Aorta (tissue), 5 donors: ENCODE data around the gene INSYN2B. TPM values are rescaled to one million over a fixed set of nuclear protein-coding genes. Genes with fewer than 3 reads are reported as not detected.

ENCODE experiments used
- ATAC-seq: fragments of 200-7000 bp; cut with Tn5 transposase; one replicate; pipeline ENCODE4 v1.9.1; 2022; ENCODE audit warnings: moderate library complexity; ENCODE audit not compliant: low FRiP score
- DNase-seq, 2 donors: peaks; one replicate each; pipeline ENCODE4 v3.0.0-alpha.2; 2020
- H3K27ac ChIP-seq, 2 donors: one replicate each; pipeline ENCODE4 v1.5.1; 2013; ENCODE audit warnings: low read length in 2 of 2, mild to moderate bottlenecking in 2 of 2, moderate library complexity in 2 of 2, control low read depth in 1 of 2, inconsistent platforms in 1 of 2, low read depth in 1 of 2
- H3K27me3 ChIP-seq, 2 donors: one replicate each; pipeline ENCODE4 v1.6.1; 2013; ENCODE audit warnings: control low read depth in 1 of 2, low read length in 1 of 2, mild to moderate bottlenecking in 1 of 2, moderate library complexity in 1 of 2; ENCODE audit not compliant: insufficient read depth in 2 of 2, control insufficient read depth in 1 of 2
- H3K36me3 ChIP-seq, 2 donors: one replicate each; pipeline ENCODE4 v1.6.1; 2013; ENCODE audit warnings: control low read depth in 1 of 2, low read length in 1 of 2, mild to moderate bottlenecking in 1 of 2; ENCODE audit not compliant: insufficient read depth in 2 of 2, control insufficient read depth in 1 of 2
- H3K4me1 ChIP-seq, 2 donors: one replicate each; pipeline ENCODE4 v1.6.1; 2013; ENCODE audit warnings: low read length in 2 of 2, control low read depth in 1 of 2, mild to moderate bottlenecking in 1 of 2, moderate library complexity in 1 of 2; ENCODE audit not compliant: insufficient read depth in 2 of 2, control insufficient read depth in 1 of 2
- H3K4me3 ChIP-seq, 2 donors: one replicate each; pipeline ENCODE4 v1.5.1; 2013; ENCODE audit warnings: low read length in 2 of 2, control low read depth in 1 of 2, mild to moderate bottlenecking in 1 of 2
- H3K9me3 ChIP-seq: one replicate; pipeline ENCODE4 v1.6.1; 2013; ENCODE audit warnings: mild to moderate bottlenecking, low read length; ENCODE audit not compliant: control insufficient read depth
- WGBS, 2 donors: extraction: QIAGEN DNeasy Blood & Tissue Kit; methylation state at CpG; one replicate each; pipeline ENCODE4 v1.1.7; 2013; 5-methylcytosine and 5-hydroxymethylcytosine counted together
- intact Hi-C, 2 donors: fragments of 100-400 bp; cut with DNase I; formaldehyde crosslinking; loops; one replicate each; pipeline versions ENCODE4 v1.14.2 to v1.15.0; 2022
- long read RNA-seq, 2 donors: library from polyadenylated mRNA; unstranded; transcript quantifications; one replicate each; pipeline ENCODE4 v2.0.0, GENCODE V29; 2020 to 2021
- polyA plus RNA-seq, 2 donors: library from polyadenylated mRNA; stranded (reverse); fragments of 200-250 nt; gene quantifications; one replicate each; pipeline ENCODE4 v1.2.3, GENCODE V29; 2013
- total RNA-seq, 2 donors: library from RNA; stranded (reverse); fragmentation: NEBNext Ultra II Directional; extraction: Animal tissue kit (Norgen Biotek cat#: 25700); gene quantifications; one replicate each; pipeline ENCODE4 v1.2.1, GENCODE V29; 2021
- donor health status: healthy with polysubstance abuse.
- donor health status: Bipolar disorder and iron deficiency.
- donor health status: DM: no; HTN: no; CAD: no.
- donor health status: DM: no; HTN: no; CAD: no.
- donor health status: DM: yes; HTN: yes; CAD: no.

Gene INSYN2B
- total RNA-seq: under 1 TPM in 1 of 2 donors, not detected in 1; 0.10 TPM
- polyA plus RNA-seq: not detected
- long read RNA-seq, donor 1, partial matches to known transcripts: 0 of 2 reads
- long read RNA-seq, donor 1, other reads (novel, unspliced or antisense): 2 of 2 reads
- long read RNA-seq, donor 2, partial matches to known transcripts: 0 of 6 reads
- long read RNA-seq, donor 2, other reads (novel, unspliced or antisense): 6 of 6 reads

DNA sequence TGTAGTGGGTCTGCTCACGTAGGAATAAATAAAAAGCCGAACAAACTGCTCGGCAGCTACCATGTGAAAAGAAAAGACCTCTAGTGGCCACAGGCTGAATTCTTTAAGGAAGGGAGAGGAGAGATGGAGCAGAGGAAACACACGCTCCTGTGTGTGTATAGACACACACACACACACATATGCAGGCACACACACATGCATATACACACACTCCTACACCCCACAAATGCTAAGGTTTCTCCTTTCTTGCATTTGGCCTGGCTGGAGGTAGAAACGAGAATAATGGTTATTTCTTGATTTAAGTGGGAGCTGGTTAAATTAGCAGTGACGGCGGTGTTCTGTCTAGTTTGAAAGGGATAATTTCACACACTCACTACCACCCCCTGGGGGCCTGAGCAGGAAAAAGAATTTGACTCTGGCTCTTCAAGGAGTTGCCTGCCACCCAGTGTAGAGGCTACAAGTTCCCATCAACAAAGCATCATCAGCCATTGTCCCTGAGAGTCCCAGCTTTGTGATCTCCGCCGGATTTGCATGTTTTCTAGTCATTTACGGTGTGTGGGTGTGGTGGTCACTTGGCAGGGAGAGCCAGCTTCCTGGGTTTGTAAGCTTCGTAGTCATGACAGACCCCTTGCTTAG, at the start of gene INSYN2B:
Gene INSYN2B, minus strand, starts transcription at position 78 of the 636 bp plus-strand sequence. CDS start 96,597 bp downstream, outside the sequence.
- DNase-seq: peak; percentile 63 to 76
- intact Hi-C loops: no loop called here

DNA sequence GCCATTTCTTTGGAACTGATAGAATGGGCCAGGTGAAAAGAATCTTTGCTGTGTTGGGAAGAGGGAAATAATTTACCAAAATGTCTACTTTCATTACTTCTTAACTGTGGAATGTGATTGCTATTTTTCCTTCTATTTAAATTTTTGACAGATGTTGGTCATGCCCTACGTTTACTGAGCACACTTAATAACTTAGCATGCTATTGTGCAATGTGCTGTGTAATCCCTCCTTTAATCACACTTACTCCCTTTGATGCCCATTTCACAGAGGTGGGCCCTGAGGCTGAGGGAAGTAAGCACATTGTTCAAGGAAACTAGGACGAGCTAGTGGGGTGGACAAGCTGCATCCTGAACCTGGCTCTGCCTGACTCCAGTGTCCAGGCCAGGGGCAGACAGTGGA, 47.8 kb upstream of the INSYN2B start:
- Histone ChIP-seq H3K27me3 (no peaks in the 10 kb centered on the region), H3K36me3 (no peaks in the 10 kb centered on the region), H3K9me3 (no peaks in the 10 kb centered on the region), H3K4me3 (no peak overlapping the region), H3K4me1 (no peaks in the 10 kb centered on the region), H3K27ac (no peak overlapping the region)
- no peak for DNase-seq
- WGBS, 2 donors: 37 to 57% methylated on average over 2 of the region's 2 CpGs
- intact Hi-C loops: no loop called here
- no peak for ATAC-seq

More for the DNA sequence above, at the start of gene INSYN2B:
- WGBS, 2 donors: 8 to 9% methylated on average over 11 of the region's 11 CpGs
- Histone ChIP-seq H3K9me3 (no peaks in the 10 kb centered on the region), H3K4me3 (no peak within 1 kb of the TSS), H3K36me3 (no peaks in the 10 kb centered on the region), H3K27ac (no peak within 1 kb of the TSS), H3K27me3 (no peaks in the 10 kb centered on the region), H3K4me1 (no peaks in the 10 kb centered on the region)
- ATAC-seq: peak; percentile 81

DNA sequence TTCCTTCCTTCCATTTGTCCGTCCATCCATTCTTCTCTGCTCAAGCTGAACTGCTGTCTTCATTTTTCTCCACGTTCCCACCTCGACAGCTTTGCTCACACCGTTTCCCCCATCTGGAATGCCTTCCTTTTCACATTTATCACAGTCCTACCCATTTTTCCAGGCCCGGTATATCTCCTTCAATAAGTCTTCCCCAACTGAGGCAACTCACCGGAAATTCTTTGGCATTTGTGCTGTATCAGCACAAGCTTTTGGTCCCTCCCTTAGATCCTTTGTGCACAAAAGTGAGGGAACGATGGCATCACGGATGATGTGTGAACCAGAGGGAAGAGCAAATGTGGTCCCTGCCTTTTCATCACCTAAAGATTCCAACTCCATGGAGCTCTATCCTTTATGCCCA, 45.6 kb upstream of the INSYN2B start:
- ATAC-seq: no peak
- no peaks in the 10 kb centered on the region for H3K9me3 ChIP-seq
- intact Hi-C loops: no loop called here
- H3K27me3 ChIP-seq: no peaks in the 10 kb centered on the region
- WGBS, 2 donors: 46 to 65% methylated on average over 8 of the region's 8 CpGs
- H3K36me3 ChIP-seq: no peaks in the 10 kb centered on the region
- no peaks in the 10 kb centered on the region for H3K4me1 ChIP-seq
- no peak for DNase-seq
- H3K27ac ChIP-seq: no peak overlapping the region
- no peak overlapping the region for H3K4me3 ChIP-seq

DNA sequence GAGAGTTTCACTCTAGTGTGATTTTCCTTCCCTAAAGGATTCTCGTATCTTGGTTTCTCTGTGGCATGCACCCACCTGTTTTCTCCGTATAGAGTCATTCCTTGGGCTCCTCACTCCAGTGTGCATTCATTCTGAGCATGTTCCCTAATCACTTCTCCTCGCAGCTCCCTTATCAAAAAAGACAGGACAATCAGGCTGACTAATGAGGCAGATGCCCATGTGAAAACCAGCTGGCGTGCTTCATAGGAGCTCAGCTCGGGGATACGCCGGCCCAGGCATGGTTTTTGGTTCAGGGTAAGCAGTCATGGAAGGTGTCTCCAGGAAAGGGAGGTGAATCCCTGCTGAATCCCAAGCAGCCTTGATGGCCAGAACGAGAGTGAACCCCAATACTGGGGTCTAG, 41.2 kb upstream of the INSYN2B start:
- no peaks in the 10 kb centered on the region for H3K4me1 ChIP-seq
- WGBS, 2 donors: 64 to 69% methylated on average over 8 of the region's 8 CpGs
- no peak overlapping the region for H3K4me3 ChIP-seq
- H3K27me3 ChIP-seq: no peaks in the 10 kb centered on the region
- DNase-seq (no peak), ATAC-seq (no peak)
- intact Hi-C loops: no loop called here
- H3K9me3 ChIP-seq: no peaks in the 10 kb centered on the region
- H3K27ac ChIP-seq: no peak overlapping the region
- no peaks in the 10 kb centered on the region for H3K36me3 ChIP-seq

DNA sequence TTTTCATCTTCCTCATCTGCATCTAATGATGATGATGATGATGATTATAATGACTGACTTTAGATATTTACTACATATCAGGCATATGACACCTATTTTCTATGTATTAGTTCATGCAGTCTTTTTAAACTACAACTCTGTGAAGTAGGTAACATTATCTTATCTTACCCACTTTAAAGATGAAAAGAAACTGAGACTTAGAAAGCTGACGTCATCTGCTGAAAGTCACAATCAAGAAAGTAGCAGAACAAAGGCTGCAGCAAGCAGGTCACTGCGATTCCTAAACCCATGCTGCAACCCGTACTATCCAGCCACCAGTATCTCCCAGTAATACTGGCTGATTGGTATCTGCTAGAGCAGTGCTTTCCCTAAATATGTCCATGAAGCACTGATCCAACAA, 40.1 kb upstream of the INSYN2B start:
- Histone ChIP-seq H3K4me3 (no peak overlapping the region), H3K4me1 (no peaks in the 10 kb centered on the region), H3K27me3 (no peaks in the 10 kb centered on the region), H3K36me3 (no peaks in the 10 kb centered on the region), H3K27ac (no peak overlapping the region), H3K9me3 (no peaks in the 10 kb centered on the region)
- ATAC-seq (no peak), DNase-seq (no peak)
- 75 to 80% methylated on average over 3 of the region's 3 CpGs for WGBS, 2 donors
- intact Hi-C loops: no loop called here

DNA sequence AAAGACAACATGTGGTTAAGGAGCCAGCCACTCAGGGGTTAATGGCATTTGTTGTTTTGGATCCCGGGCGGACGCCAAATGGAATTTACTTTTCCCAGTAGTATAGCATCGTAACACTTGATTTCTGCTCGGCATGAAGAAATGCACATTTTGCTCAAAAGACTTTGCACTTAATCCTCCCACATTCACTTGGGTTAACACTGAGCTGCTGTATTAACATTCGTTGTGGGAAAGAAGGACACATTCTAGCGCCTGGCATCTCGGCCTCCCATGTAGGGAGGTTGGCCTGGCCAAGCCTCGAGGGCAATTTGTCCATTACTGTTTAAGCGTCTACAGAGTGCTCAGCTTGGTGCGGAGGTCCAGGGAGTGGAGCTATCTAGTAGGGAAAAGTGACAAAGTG, 32.3 kb upstream of the INSYN2B start:
- Histone ChIP-seq H3K27ac (no peak overlapping the region), H3K4me3 (no peak overlapping the region), H3K27me3 (no peaks in the 10 kb centered on the region), H3K9me3 (no peaks in the 10 kb centered on the region), H3K4me1 (no peaks in the 10 kb centered on the region), H3K36me3 (no peaks in the 10 kb centered on the region)
- intact Hi-C loops: no loop called here
- 25 to 34% methylated on average over 11 of the region's 11 CpGs for WGBS, 2 donors
- ATAC-seq (no peak), DNase-seq (no peak)

DNA sequence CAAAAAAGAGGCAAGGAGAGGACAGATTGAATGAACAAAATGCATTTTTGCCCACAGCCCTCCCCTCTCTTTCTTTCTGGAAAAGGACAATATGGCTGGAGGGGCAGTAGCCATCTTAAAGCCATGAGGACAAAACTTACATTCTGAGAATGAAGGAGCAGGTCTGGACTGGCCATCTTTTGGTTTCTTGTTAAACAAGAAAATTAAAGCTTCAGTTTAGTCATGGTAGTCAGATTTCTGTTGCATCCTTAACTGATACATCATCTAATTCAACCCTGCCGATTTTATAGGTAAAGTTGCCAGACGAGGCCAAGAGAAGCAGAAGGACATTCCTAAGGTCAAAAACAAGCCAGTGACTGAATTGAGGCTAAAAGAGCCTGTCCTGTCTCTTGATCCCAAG, 31.5 kb upstream of the INSYN2B start:
- Histone ChIP-seq H3K27me3 (no peaks in the 10 kb centered on the region), H3K36me3 (no peaks in the 10 kb centered on the region), H3K4me3 (no peak overlapping the region), H3K4me1 (no peaks in the 10 kb centered on the region), H3K27ac (no peak overlapping the region), H3K9me3 (no peaks in the 10 kb centered on the region)
- ATAC-seq (no peak), DNase-seq (no peak)
- WGBS, 2 donors: 70 to 78% methylated on average over 2 of the region's 2 CpGs
- intact Hi-C loops: no loop called here

DNA sequence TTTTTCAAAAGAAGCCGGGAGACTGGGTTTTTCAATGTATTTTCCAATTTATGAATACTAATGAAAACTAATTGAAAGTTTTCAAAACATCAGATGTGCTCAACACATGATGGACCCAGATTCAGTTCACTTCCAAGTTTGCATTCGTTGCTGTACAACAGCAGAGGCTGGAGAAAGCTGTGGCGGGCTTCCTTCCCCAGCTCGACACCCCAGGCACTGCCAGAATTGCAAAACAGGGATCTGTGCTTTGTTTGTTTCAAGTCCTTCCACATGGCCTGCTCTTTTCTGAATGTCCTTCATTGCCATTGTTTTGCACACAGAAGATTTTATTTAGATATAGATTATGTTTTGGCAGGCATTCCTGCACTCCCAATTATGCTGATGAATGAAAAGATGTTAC, 30.3 kb upstream of the INSYN2B start:
- H3K9me3 ChIP-seq: no peaks in the 10 kb centered on the region
- DNase-seq: no peak
- no peak overlapping the region for H3K27ac ChIP-seq
- H3K27me3 ChIP-seq: no peaks in the 10 kb centered on the region
- H3K36me3 ChIP-seq: no peaks in the 10 kb centered on the region
- 67 to 74% methylated on average over 4 of the region's 4 CpGs for WGBS, 2 donors
- no peaks in the 10 kb centered on the region for H3K4me1 ChIP-seq
- no peak overlapping the region for H3K4me3 ChIP-seq
- ATAC-seq: no peak
- intact Hi-C loops: no loop called here

DNA sequence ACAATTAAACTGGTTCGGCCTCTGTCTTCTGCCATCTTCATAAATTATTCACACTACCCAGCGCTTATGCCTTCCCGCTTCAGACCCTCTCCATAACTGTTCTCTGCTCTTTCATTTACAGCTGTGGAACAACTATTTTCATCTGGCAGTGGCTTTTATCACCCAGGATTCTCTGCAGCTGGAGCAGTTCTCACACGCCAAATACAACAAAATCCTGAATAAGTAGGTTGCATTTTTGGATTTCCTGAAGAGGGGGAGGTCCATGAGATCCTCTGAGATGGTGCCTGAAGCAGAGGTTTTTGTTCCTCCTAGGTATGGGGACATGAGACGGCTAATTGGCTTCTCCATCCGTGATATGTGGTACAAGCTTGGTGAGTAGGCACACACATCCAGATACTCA, 28.1 kb upstream of the INSYN2B start:
- no peak for DNase-seq
- H3K4me1 ChIP-seq: no peaks in the 10 kb centered on the region
- intact Hi-C loops: no loop called here
- WGBS, 2 donors: 41 to 54% methylated on average over 6 of the region's 6 CpGs
- no peaks in the 10 kb centered on the region for H3K9me3 ChIP-seq
- H3K27me3 ChIP-seq: no peaks in the 10 kb centered on the region
- H3K4me3 ChIP-seq: no peak overlapping the region
- ATAC-seq: no peak
- H3K27ac ChIP-seq: no peak overlapping the region
- no peaks in the 10 kb centered on the region for H3K36me3 ChIP-seq
